Neuronal stem cell (in vitro differentiated cells): Measurements from ENCODE around the gene IL16.

Experiments used
- DNase-seq: peaks from one replicate; pipeline ENCODE4 v3.0.0-alpha.2; 2013; ENCODE audit warnings: low spot score
- H2AFZ ChIP-seq: one replicate; pipeline ENCODE4 v1.6.1; 2013; ENCODE audit warnings: mild to moderate bottlenecking, low read length, inconsistent platforms
- H2AK5ac ChIP-seq: 2 replicates; pipeline ENCODE4 v1.6.1; 2013; ENCODE audit warnings: low read depth, mild to moderate bottlenecking, inconsistent platforms, low read length, moderate library complexity, mixed read lengths
- H2BK120ac ChIP-seq: 2 replicates; pipeline ENCODE4 v1.6.1; 2013; ENCODE audit warnings: low read depth, mild to moderate bottlenecking, inconsistent platforms, low read length, moderate library complexity, mixed read lengths
- H2BK12ac ChIP-seq: one replicate; pipeline ENCODE4 v1.6.1; 2013; ENCODE audit warnings: low read length, inconsistent platforms
- H2BK15ac ChIP-seq: 2 replicates; pipeline ENCODE4 v1.6.1; 2013; ENCODE audit warnings: mild to moderate bottlenecking, low read length, inconsistent platforms, mixed read lengths
- H2BK5ac ChIP-seq: one replicate; pipeline ENCODE4 v1.6.1; 2013; ENCODE audit warnings: inconsistent platforms, mild to moderate bottlenecking, low read length, moderate library complexity
- H3K14ac ChIP-seq: one replicate; pipeline ENCODE4 v1.6.1; 2013; ENCODE audit warnings: low read length, inconsistent platforms
- H3K18ac ChIP-seq: 2 replicates; pipeline ENCODE4 v1.6.1; 2013; ENCODE audit warnings: low read length, inconsistent platforms
- H3K23ac ChIP-seq: 2 replicates; pipeline ENCODE4 v1.6.1; 2013; ENCODE audit warnings: low read depth, mild to moderate bottlenecking, mixed read lengths, low read length, inconsistent platforms; ENCODE audit not compliant: poor library complexity
- H3K27ac ChIP-seq: replicated peaks from 3 replicates; pipeline ENCODE4 v1.5.1; 2013; ENCODE audit warnings: low read length, inconsistent platforms
- H3K27me3 ChIP-seq, 3 experiments: 2 replicates each; pipeline ENCODE4 v1.6.1; 2013; ENCODE audit warnings: low read length in 3 of 3, mild to moderate bottlenecking in 2 of 3, inconsistent platforms in 1 of 3, low read depth in 1 of 3, mixed read lengths in 1 of 3, moderate library complexity in 1 of 3; ENCODE audit not compliant: control insufficient read depth in 3 of 3, insufficient read depth in 3 of 3
- H3K36me3 ChIP-seq, 2 donors: replicated peaks in 1 of 2; 2 replicates each; pipeline ENCODE4 v1.6.1; 2013; ENCODE audit warnings: low read length in 2 of 2; ENCODE audit not compliant: control insufficient read depth in 2 of 2, insufficient read depth in 2 of 2
- H3K4ac ChIP-seq: 2 replicates; pipeline ENCODE4 v1.6.1; 2013; ENCODE audit warnings: inconsistent platforms, mild to moderate bottlenecking, low read length, moderate library complexity
- H3K4me1 ChIP-seq, 2 donors: 1 replicate in 1 of 2; 2 replicates in 1 of 2; pipeline ENCODE4 v1.6.1; 2013; ENCODE audit warnings: low read length in 2 of 2, low read depth in 1 of 2; ENCODE audit not compliant: control insufficient read depth in 2 of 2, insufficient read depth in 1 of 2
- H3K4me2 ChIP-seq: one replicate; pipeline ENCODE4 v1.6.1; 2013; ENCODE audit warnings: mild to moderate bottlenecking, low read length, inconsistent platforms; ENCODE audit not compliant: insufficient read depth, poor library complexity, severe bottlenecking
- H3K4me3 ChIP-seq, 2 donors: 2 replicates each; pipeline ENCODE4 v1.5.1; 2013; ENCODE audit warnings: low read length in 2 of 2, mild to moderate bottlenecking in 2 of 2, inconsistent platforms in 1 of 2, moderate library complexity in 1 of 2
- H3K79me1 ChIP-seq: one replicate; pipeline ENCODE4 v1.6.1; 2013; ENCODE audit warnings: low read depth, mild to moderate bottlenecking, inconsistent platforms, low read length, moderate library complexity
- H3K9ac ChIP-seq: one replicate; pipeline ENCODE4 v1.6.1; 2013; ENCODE audit warnings: mild to moderate bottlenecking, low read depth, low read length, inconsistent platforms; ENCODE audit not compliant: poor library complexity
- H3K9me3 ChIP-seq, 2 donors: replicated peaks in 1 of 2; 2 replicates each; pipeline versions ENCODE3 to v1.6.1; 2013; ENCODE audit warnings: low read length in 2 of 2, mild to moderate bottlenecking in 2 of 2, inconsistent platforms in 1 of 2, low read depth in 1 of 2, mixed read lengths in 1 of 2, moderate library complexity in 1 of 2; ENCODE audit not compliant: control insufficient read depth in 2 of 2, insufficient read depth in 1 of 2
- H4K8ac ChIP-seq: one replicate; pipeline ENCODE4 v1.6.1; 2013; ENCODE audit warnings: low read depth, mild to moderate bottlenecking, inconsistent platforms, low read length, moderate library complexity
- H4K91ac ChIP-seq: one replicate; pipeline ENCODE4 v1.6.1; 2013; ENCODE audit warnings: low read length, low read depth, mild to moderate bottlenecking, inconsistent platforms; ENCODE audit not compliant: poor library complexity
- WGBS, 2 donors: extraction: QIAGEN DNeasy Blood & Tissue Kit; methylation state at CpG; one replicate each; pipeline ENCODE4 v1.1.7; 2013; ENCODE audit warnings: missing lambda C conversion rate in 2 of 2, mixed read lengths in 1 of 2; ENCODE audit not compliant: insufficient read length in 2 of 2, insufficient replicate concordance in 1 of 2; ENCODE audit errors: extremely low coverage in 2 of 2; 5-methylcytosine and 5-hydroxymethylcytosine counted together

IL16 gene

GRCh38 chr15:81163961-81164800 lies 32.5 kb upstream of the IL16 start:
- no peak for DNase-seq
- no peak overlapping the region for H2BK12ac ChIP-seq
- H3K36me3 ChIP-seq, result peaks cover 0 to 2% of the 10 kb centered on the region in 2 donors
- H2AFZ ChIP-seq, result no peak overlapping the region
- H2BK15ac ChIP-seq, result no peak overlapping the region
- H4K8ac ChIP-seq, result no peak overlapping the region
- H3K4me1 ChIP-seq, result no peaks in the 10 kb centered on the region
- H2BK120ac ChIP-seq, result no peak overlapping the region
- no peaks in the 10 kb centered on the region for H3K79me1 ChIP-seq
- no peak overlapping the region for H3K9ac ChIP-seq
- H3K18ac ChIP-seq, result no peak overlapping the region
- no peaks in the 10 kb centered on the region for H3K9me3 ChIP-seq
- H2AK5ac ChIP-seq, result no peak overlapping the region
- no peak overlapping the region for H3K4ac ChIP-seq
- H2BK5ac ChIP-seq, result no peak overlapping the region
- no peaks in the 10 kb centered on the region for H3K27me3 ChIP-seq
- H3K23ac ChIP-seq, result no peak overlapping the region
- H3K4me3 ChIP-seq, result no peak overlapping the region
- no CpG with 5 or more reads among the region's 3 CpGs for WGBS, 2 donors
- H3K27ac ChIP-seq, result no peak overlapping the region
- no peak overlapping the region for H3K4me2 ChIP-seq
- H3K14ac ChIP-seq, result no peak overlapping the region
- H4K91ac ChIP-seq, result no peak overlapping the region

- Histone ChIP-seq H2BK120ac (no peak overlapping the region), H2AFZ (no peak overlapping the region), H3K14ac (no peak overlapping the region), H2AK5ac (no peak overlapping the region), H4K8ac (no peak overlapping the region), H3K4me1 (no peaks in the 10 kb centered on the region), H3K4me3 (no peak overlapping the region), H3K9me3 (peaks cover 0 to 3% of the 10 kb centered on the region in 2 donors), H2BK15ac (no peak overlapping the region), H4K91ac (no peak overlapping the region), H3K9ac (no peak overlapping the region), H3K27ac (no peak overlapping the region), H3K23ac (no peak overlapping the region), H3K18ac (no peak overlapping the region), H2BK12ac (no peak overlapping the region), H3K4me2 (no peak overlapping the region), H2BK5ac (no peak overlapping the region), H3K27me3 (peaks cover 0 to 2% (median 0%) of the 10 kb centered on the region in 3 experiments), H3K36me3 (peaks cover 0 to under 1% of the 10 kb centered on the region in 2 donors), H3K4ac (no peak overlapping the region), H3K79me1 (no peaks in the 10 kb centered on the region)
- no CpG with 5 or more reads among the region's 3 CpGs for WGBS, 2 donors
- DNase-seq, result no peak
Observed at GRCh38 chr15:81165535-81165934, 31.1 kb upstream of the IL16 start.

GRCh38 chr15:81166636-81167305 lies 29.9 kb upstream of the IL16 start:
- DNase-seq, result no peak
- Histone ChIP-seq H3K4me3 (no peak overlapping the region), H2AFZ (no peak overlapping the region), H3K4me1 (no peaks in the 10 kb centered on the region), H4K8ac (no peak overlapping the region), H3K23ac (no peak overlapping the region), H2BK5ac (no peak overlapping the region), H3K27ac (no peak overlapping the region), H2AK5ac (no peak overlapping the region), H2BK12ac (no peak overlapping the region), H3K79me1 (no peaks in the 10 kb centered on the region), H3K9me3 (peaks cover 0 to 3% of the 10 kb centered on the region in 2 donors), H2BK120ac (no peak overlapping the region), H4K91ac (no peak overlapping the region), H2BK15ac (no peak overlapping the region), H3K27me3 (peaks cover 0 to 2% (median 0%) of the 10 kb centered on the region in 3 experiments), H3K4ac (no peak overlapping the region), H3K18ac (no peak overlapping the region), H3K9ac (no peak overlapping the region), H3K14ac (no peak overlapping the region), H3K4me2 (no peak overlapping the region), H3K36me3 (no peaks in the 10 kb centered on the region)
- WGBS, 2 donors, result no CpG with 5 or more reads among the region's 3 CpGs

- WGBS, 2 donors, result no CpG with 5 or more reads among the region's 2 CpGs
- H3K4me2 ChIP-seq, result no peak overlapping the region
- no peak overlapping the region for H4K8ac ChIP-seq
- peaks cover 0 to 3% of the 10 kb centered on the region in 2 donors for H3K9me3 ChIP-seq
- no peak overlapping the region for H4K91ac ChIP-seq
- H2BK5ac ChIP-seq, result no peak overlapping the region
- no peak overlapping the region for H3K4me3 ChIP-seq
- no peak overlapping the region for H3K23ac ChIP-seq
- H3K4ac ChIP-seq, result no peak overlapping the region
- H3K4me1 ChIP-seq, result no peaks in the 10 kb centered on the region
- no peak overlapping the region for H3K27ac ChIP-seq
- H3K9ac ChIP-seq, result no peak overlapping the region
- no peak overlapping the region for H3K18ac ChIP-seq
- peaks cover 0 to 2% (median 0%) of the 10 kb centered on the region in 3 experiments for H3K27me3 ChIP-seq
- no peak overlapping the region for H2BK120ac ChIP-seq
- no peaks in the 10 kb centered on the region for H3K79me1 ChIP-seq
- H3K36me3 ChIP-seq, result no peaks in the 10 kb centered on the region
- no peak overlapping the region for H2BK15ac ChIP-seq
- no peak overlapping the region for H2BK12ac ChIP-seq
- H2AK5ac ChIP-seq, result no peak overlapping the region
- no peak overlapping the region for H2AFZ ChIP-seq
- DNase-seq, result no peak
- H3K14ac ChIP-seq, result no peak overlapping the region
Observed at GRCh38 chr15:81168131-81168526, 28.6 kb upstream of the IL16 start.
